Neural progenitor cell (in vitro differentiated cells): ENCODE data around the gene CDSN. TPM values are rescaled to one million over a fixed set of nuclear protein-coding genes. Genes with fewer than 3 reads are reported as not detected.

Source experiments
- DNase-seq: peaks from one replicate; pipeline ENCODE4 v3.0.0-alpha.2; 2016; ENCODE audit warnings: low spot score
- H2AFZ ChIP-seq: fragments of 200-600 bp; sonication (generic); replicated peaks from 2 replicates; pipeline ENCODE4 v1.6.1; 2016; ENCODE audit warnings: antibody characterized with exemption
- H3F3A ChIP-seq: fragments of 200-600 bp; sonication (generic); 2 replicates; pipeline ENCODE4 v1.6.1; 2016; ENCODE audit warnings: antibody characterized with exemption, low read depth
- H3K27ac ChIP-seq: fragments of 200-600 bp; sonication (generic); 2 replicates; pipeline ENCODE4 v1.5.1; 2016; ENCODE audit warnings: mild to moderate bottlenecking
- H3K27me3 ChIP-seq: fragments of 200-600 bp; sonication (generic); 2 replicates; pipeline ENCODE4 v1.6.1; 2016; ENCODE audit warnings: mild to moderate bottlenecking, moderate library complexity
- H3K36me3 ChIP-seq: fragments of 200-600 bp; sonication (generic); 2 replicates; pipeline ENCODE4 v1.5.1; 2016
- H3K4me1 ChIP-seq: fragments of 200-600 bp; sonication (generic); 2 replicates; pipeline ENCODE4 v1.6.1; 2016; ENCODE audit warnings: mixed run types
- H3K4me2 ChIP-seq: fragments of 200-600 bp; sonication (generic); 2 replicates; pipeline ENCODE4 v1.6.1; 2016
- H3K4me3 ChIP-seq: fragments of 200-600 bp; sonication (generic); 2 replicates; pipeline ENCODE4 v1.5.1; 2016
- H3K79me2 ChIP-seq: fragments of 200-600 bp; sonication (generic); 2 replicates; pipeline ENCODE4 v1.6.1; 2016; ENCODE audit warnings: low read depth
- H3K9ac ChIP-seq: fragments of 200-600 bp; sonication (generic); 2 replicates; pipeline ENCODE4 v1.6.1; 2016
- H3K9me3 ChIP-seq: fragments of 200-600 bp; sonication (generic); 2 replicates; pipeline ENCODE4 v1.5.1; 2016; ENCODE audit warnings: low read depth
- H4K20me1 ChIP-seq: fragments of 200-600 bp; sonication (generic); 2 replicates; pipeline ENCODE4 v1.6.1; 2016; ENCODE audit warnings: low read depth
- H3K27ac Mint-ChIP-seq: 3 replicates; pipeline ENCODE4 v1.8.0; 2021; ENCODE audit warnings: mixed read lengths
- H3K27me3 Mint-ChIP-seq: 2 replicates; pipeline ENCODE4 v1.8.0; 2022; ENCODE audit warnings: low read depth, mild to moderate bottlenecking, inconsistent platforms, moderate library complexity, mixed read lengths; ENCODE audit not compliant: insufficient read depth
- H3K36me3 Mint-ChIP-seq: 3 replicates; pipeline ENCODE4 v1.8.0; 2021; ENCODE audit warnings: mixed read lengths
- H3K4me1 Mint-ChIP-seq: 3 replicates; pipeline ENCODE4 v1.8.0; 2021; ENCODE audit warnings: mixed read lengths
- H3K4me3 Mint-ChIP-seq: 3 replicates; pipeline ENCODE4 v1.8.0; 2021; ENCODE audit warnings: mild to moderate bottlenecking, moderate library complexity, mixed read lengths
- H3K9me3 Mint-ChIP-seq: 3 replicates; pipeline ENCODE4 v1.8.0; 2020; ENCODE audit warnings: mixed read lengths
- EZH2 ChIP-seq: fragments of 200-600 bp; sonication (generic); IDR thresholded peaks from 2 replicates; pipeline ENCODE4 v1.6.1; 2017; ENCODE audit warnings: antibody characterized with exemption, mild to moderate bottlenecking, moderate library complexity
- EZH2phosphoT487 ChIP-seq: fragments of 200-600 bp; sonication (generic); IDR thresholded peaks from 2 replicates; pipeline ENCODE4 v1.6.1; 2017; ENCODE audit warnings: antibody characterized with exemption
- total RNA-seq: library from RNA; depleted of rRNA; stranded (reverse); fragments of >200 nt; gene quantifications from 2 replicates; pipeline ENCODE4 v1.2.3, GENCODE V29; 2015; ENCODE audit warnings: low replicate concordance
- TF ChIP-seq, protein P1 (sequence below): fragments of 200-600 bp; sonication (generic); IDR thresholded peaks from 2 replicates; pipeline ENCODE4 v1.5.1; 2017; ENCODE audit warnings: antibody characterized with exemption, mild to moderate bottlenecking

CDSN gene
- total RNA-seq, 1 donor from 2014 or later = not detected

DNA sequence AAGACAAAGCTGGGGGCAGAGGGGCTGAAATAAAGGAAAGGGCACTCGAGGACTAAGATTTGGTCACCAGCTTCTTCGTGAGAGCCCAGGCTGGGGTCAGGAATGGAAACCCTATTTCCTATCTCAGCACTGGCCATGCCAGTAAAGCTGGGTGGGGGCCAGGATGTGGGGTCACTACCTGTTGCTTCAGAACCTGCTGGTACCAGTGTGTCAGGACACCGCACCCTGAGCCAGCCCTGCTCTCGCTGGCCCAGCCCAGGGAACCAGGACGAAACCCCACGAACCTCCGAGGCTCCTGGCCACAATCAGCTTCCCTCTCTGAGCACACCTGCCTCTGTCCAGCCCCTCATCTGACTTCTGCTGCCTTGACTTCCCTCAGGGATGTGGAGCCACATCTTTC lies 2.1 kb downstream of the CDSN start:
- TF ChIP-seq, protein P1, sequence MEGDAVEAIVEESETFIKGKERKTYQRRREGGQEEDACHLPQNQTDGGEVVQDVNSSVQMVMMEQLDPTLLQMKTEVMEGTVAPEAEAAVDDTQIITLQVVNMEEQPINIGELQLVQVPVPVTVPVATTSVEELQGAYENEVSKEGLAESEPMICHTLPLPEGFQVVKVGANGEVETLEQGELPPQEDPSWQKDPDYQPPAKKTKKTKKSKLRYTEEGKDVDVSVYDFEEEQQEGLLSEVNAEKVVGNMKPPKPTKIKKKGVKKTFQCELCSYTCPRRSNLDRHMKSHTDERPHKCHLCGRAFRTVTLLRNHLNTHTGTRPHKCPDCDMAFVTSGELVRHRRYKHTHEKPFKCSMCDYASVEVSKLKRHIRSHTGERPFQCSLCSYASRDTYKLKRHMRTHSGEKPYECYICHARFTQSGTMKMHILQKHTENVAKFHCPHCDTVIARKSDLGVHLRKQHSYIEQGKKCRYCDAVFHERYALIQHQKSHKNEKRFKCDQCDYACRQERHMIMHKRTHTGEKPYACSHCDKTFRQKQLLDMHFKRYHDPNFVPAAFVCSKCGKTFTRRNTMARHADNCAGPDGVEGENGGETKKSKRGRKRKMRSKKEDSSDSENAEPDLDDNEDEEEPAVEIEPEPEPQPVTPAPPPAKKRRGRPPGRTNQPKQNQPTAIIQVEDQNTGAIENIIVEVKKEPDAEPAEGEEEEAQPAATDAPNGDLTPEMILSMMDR = no peak
- TF ChIP-seq EZH2phosphoT487 = no peak
- no peak for TF ChIP-seq EZH2
- H3K9me3 Mint-ChIP-seq = no peaks in the 10 kb centered on the region
- H3K9ac ChIP-seq = no peak overlapping the region

DNA sequence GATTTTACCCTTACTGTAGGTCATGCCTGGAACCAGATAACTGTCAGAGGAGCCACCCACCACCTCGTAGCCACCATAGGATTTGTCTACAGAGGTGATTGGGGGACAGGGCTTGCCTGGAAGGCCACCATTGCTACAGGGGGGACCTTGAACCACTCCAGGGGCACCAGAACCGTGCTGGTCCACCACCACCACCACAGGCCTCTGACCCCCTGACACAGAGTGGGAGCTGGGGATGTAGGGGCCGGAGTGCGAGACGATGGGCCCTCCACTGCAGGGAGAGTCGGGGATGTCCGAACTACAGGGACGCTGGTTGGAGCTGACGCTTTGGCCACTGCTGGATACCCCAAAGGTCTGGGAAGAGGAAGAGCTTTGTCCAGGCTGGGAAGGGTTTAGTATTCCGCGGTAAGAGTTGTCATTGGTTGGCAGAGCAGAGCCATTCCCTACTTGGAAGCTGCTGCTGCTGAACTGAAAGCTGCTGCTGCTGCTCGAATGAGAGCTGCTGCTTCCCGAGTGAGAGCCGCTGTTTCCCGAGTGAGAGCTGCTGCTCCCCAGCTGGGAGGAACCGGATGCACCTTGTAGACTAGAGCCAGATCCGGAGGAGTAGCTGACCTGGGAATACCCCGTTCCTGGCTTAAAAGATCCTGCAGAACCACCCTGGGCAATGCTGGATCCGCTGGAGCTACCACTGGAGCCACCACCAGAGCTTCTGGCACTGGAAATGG lies 3.4 kb downstream of the CDSN start:
- Histone ChIP-seq H3K4me3 (no peak overlapping the region), H3K4me1 (peaks cover 7% of the 10 kb centered on the region), H3K4me2 (no peak overlapping the region), H3K9ac (no peak overlapping the region), H3K79me2 (no peaks in the 10 kb centered on the region), H4K20me1 (no peaks in the 10 kb centered on the region), H3F3A (no peaks in the 10 kb centered on the region), H3K27ac (no peak overlapping the region), H3K9me3 (no peaks in the 10 kb centered on the region), H3K27me3 (no peaks in the 10 kb centered on the region), H3K36me3 (no peaks in the 10 kb centered on the region), H2AFZ (no peak overlapping the region)
- Mint-ChIP-seq H3K27me3 (peaks cover 11% of the 10 kb centered on the region), H3K4me3 (no peak overlapping the region), H3K27ac (no peak overlapping the region), H3K36me3 (no peaks in the 10 kb centered on the region), H3K9me3 (no peaks in the 10 kb centered on the region), H3K4me1 (peaks cover 16% of the 10 kb centered on the region)
- TF ChIP-seq EZH2 (no peak), EZH2phosphoT487 (no peak)
- TF ChIP-seq, protein P1 = no peak
- DNase-seq = no peak

More for the DNA sequence above, 2.1 kb downstream of the CDSN start:
- H3K27ac ChIP-seq = no peak overlapping the region
- H3K9me3 ChIP-seq = no peaks in the 10 kb centered on the region
- H3F3A ChIP-seq = no peaks in the 10 kb centered on the region
- no peaks in the 10 kb centered on the region for H3K36me3 ChIP-seq
- H3K79me2 ChIP-seq = no peaks in the 10 kb centered on the region
- H3K4me2 ChIP-seq = no peak overlapping the region
- Mint-ChIP-seq H3K4me1 (peaks cover 13% of the 10 kb centered on the region), H3K36me3 (no peaks in the 10 kb centered on the region), H3K27ac (no peak overlapping the region), H3K4me3 (no peak overlapping the region), H3K27me3 (peaks cover 5% of the 10 kb centered on the region)
- H4K20me1 ChIP-seq = no peaks in the 10 kb centered on the region
- peaks cover 7% of the 10 kb centered on the region for H3K4me1 ChIP-seq
- no peak for DNase-seq
- H3K27me3 ChIP-seq = no peaks in the 10 kb centered on the region
- H2AFZ ChIP-seq = no peak overlapping the region
- H3K4me3 ChIP-seq = no peak overlapping the region

DNA sequence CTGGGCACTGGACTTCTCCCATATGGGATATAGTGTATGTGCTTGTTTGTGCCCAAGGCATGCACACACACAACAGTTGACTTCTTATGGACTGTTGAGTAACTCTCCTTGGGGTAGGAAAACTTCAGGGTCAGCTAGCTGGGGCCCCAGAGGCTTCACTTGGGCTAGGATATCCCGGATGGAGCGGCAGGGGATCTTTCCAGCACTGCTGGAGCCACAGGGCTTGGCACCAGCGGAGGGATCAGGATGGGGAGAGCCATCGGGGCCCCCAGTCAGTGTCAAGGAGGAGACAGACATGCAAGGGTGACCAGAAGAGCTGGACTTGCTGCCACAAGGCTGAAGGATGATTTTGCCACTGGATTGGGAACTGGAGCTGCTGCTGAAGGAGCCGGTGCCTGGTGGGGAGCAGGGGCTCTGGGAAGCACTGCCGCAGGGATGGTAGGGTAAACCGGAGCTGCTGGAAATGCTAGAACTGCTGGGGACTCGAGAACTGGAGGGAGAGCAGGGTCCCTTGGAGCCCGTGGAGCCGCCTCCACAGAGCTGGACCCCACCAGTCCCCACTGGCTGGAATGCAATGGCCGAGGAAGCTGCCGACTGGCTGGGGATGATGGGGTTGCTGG lies 4.2 kb downstream of the CDSN start:
- Histone ChIP-seq H3K27me3 (no peaks in the 10 kb centered on the region), H3K4me2 (no peak overlapping the region), H3K4me3 (no peak overlapping the region), H4K20me1 (no peaks in the 10 kb centered on the region), H3K9ac (no peak overlapping the region), H3K79me2 (no peaks in the 10 kb centered on the region), H3K36me3 (no peaks in the 10 kb centered on the region), H2AFZ (no peak overlapping the region), H3F3A (no peaks in the 10 kb centered on the region), H3K9me3 (no peaks in the 10 kb centered on the region), H3K27ac (no peak overlapping the region), H3K4me1 (peaks cover 9% of the 10 kb centered on the region)
- peaks cover 11% of the 10 kb centered on the region for H3K27me3 Mint-ChIP-seq
- TF ChIP-seq EZH2phosphoT487 = no peak
- no peak for TF ChIP-seq EZH2
- TF ChIP-seq, protein P1 = no peak
- DNase-seq = no peak
- no peak overlapping the region for H3K27ac Mint-ChIP-seq
- H3K4me3 Mint-ChIP-seq = no peak overlapping the region
- H3K9me3 Mint-ChIP-seq = no peaks in the 10 kb centered on the region
- H3K4me1 Mint-ChIP-seq = peaks cover 17% of the 10 kb centered on the region
- H3K36me3 Mint-ChIP-seq = no peaks in the 10 kb centered on the region
